CD4-positive, CD25-positive, alpha-beta regulatory T cell (primary cell): ENCODE data around the gene SPSB2. TPM values are rescaled to one million over a fixed set of nuclear protein-coding genes. Genes with fewer than 3 reads are reported as not detected.

Experiments used
- ATAC-seq, 2 donors: fragments of 150-1000 bp; cut with Tn5 transposase; one replicate each; pipeline ENCODE4 v1.10.0; 2021; ENCODE audit warnings: low read depth in 2 of 2, moderate number of reproducible peaks in 2 of 2, moderate library complexity in 1 of 2
- DNase-seq, 3 donors: peaks; one replicate each; pipeline versions ENCODE4 v3.0.0 to v3.0.0-alpha.2; 2012 to 2022; ENCODE audit warnings: mixed read lengths in 1 of 3
- H3K27ac ChIP-seq: one replicate; pipeline ENCODE4 v1.7.0; 2013; ENCODE audit warnings: mild to moderate bottlenecking, low read length; ENCODE audit not compliant: insufficient read depth, poor library complexity, severe bottlenecking
- H3K27me3 ChIP-seq: one replicate; pipeline ENCODE4 v1.7.0; 2013; ENCODE audit warnings: low read length; ENCODE audit not compliant: control insufficient read depth, insufficient read depth
- H3K36me3 ChIP-seq: one replicate; pipeline ENCODE4 v1.7.0; 2013; ENCODE audit warnings: mild to moderate bottlenecking, low read length, moderate library complexity; ENCODE audit not compliant: control insufficient read depth, insufficient read depth
- H3K4me1 ChIP-seq: 2 replicates; pipeline ENCODE4 v1.7.0; 2013; ENCODE audit warnings: mild to moderate bottlenecking, low read length; ENCODE audit not compliant: insufficient read depth, control insufficient read depth, poor library complexity, severe bottlenecking
- H3K4me3 ChIP-seq: one replicate; pipeline ENCODE4 v1.7.0; 2013; ENCODE audit warnings: low read depth, mild to moderate bottlenecking, low read length, moderate library complexity
- H3K9me3 ChIP-seq, 2 experiments: 1 replicate in 1 of 2; 2 replicates in 1 of 2; pipeline ENCODE4 v1.7.0; 2013; ENCODE audit warnings: low read length in 2 of 2, mild to moderate bottlenecking in 1 of 2, moderate library complexity in 1 of 2; ENCODE audit not compliant: control insufficient read depth in 2 of 2
- H3K27ac Mint-ChIP-seq, 3 donors: one replicate each; pipeline ENCODE4 v1.8.0; 2020 to 2022; ENCODE audit warnings: mild to moderate bottlenecking in 3 of 3, mixed read lengths in 3 of 3, moderate library complexity in 2 of 3
- H3K27me3 Mint-ChIP-seq: one replicate; pipeline ENCODE4 v1.8.0; 2022; ENCODE audit warnings: mild to moderate bottlenecking, mixed read lengths
- H3K36me3 Mint-ChIP-seq: one replicate; pipeline ENCODE4 v1.8.0; 2020; ENCODE audit warnings: mixed read lengths
- H3K4me1 Mint-ChIP-seq, 4 donors: one replicate each; pipeline ENCODE4 v1.8.0; 2020 to 2022; ENCODE audit warnings: mixed read lengths in 4 of 4, mild to moderate bottlenecking in 1 of 4
- H3K4me3 Mint-ChIP-seq, 4 donors: one replicate each; pipeline ENCODE4 v1.8.0; 2020 to 2022; ENCODE audit warnings: mild to moderate bottlenecking in 4 of 4, mixed read lengths in 4 of 4, moderate library complexity in 3 of 4
- H3K9me3 Mint-ChIP-seq, 7 donors: one replicate each; pipeline ENCODE4 v1.8.0; 2020 to 2022; ENCODE audit warnings: mixed read lengths in 7 of 7, mild to moderate bottlenecking in 3 of 7, moderate library complexity in 2 of 7
- polyA plus RNA-seq, 4 donors: library from polyadenylated mRNA; unstranded; fragments of 300-500 nt; fragmentation: Illumina TruSeq; gene quantifications; one replicate each; pipeline ENCODE4 v1.2.3, GENCODE V29; 2021
- total RNA-seq: library from RNA; stranded (reverse); gene quantifications from one replicate; pipeline ENCODE4 v1.2.3, GENCODE V29; 2022

Gene SPSB2
- 8.2 TPM for total RNA-seq
- polyA plus RNA-seq = 10 to 100 TPM in 3 of 4 donors, 1 to 10 TPM in 1; 8.0 to 19.2 (median 13.2) TPM

GRCh38 chr12:6873094-6874014 is at the start of gene SPSB2:
Gene SPSB2, minus strand, starts transcription at chr12:6873303. Its CDS starts 402 bp downstream, at chr12:6872901.
- peak within 1 kb of the TSS; percentile 32 to 92 (median 90) for H3K27ac Mint-ChIP-seq
- DNase-seq (peak; percentile 98 to 99 (median 98)), ATAC-seq (peak; percentile 91 to 93)
- H3K36me3 Mint-ChIP-seq = peaks cover 14% of the 10 kb centered on the region
- H3K4me1 Mint-ChIP-seq = peaks cover 9 to 62% (median 37%) of the 10 kb centered on the region in 4 donors
- peak within 1 kb of the TSS; percentile 90 to 96 (median 94) for H3K4me3 Mint-ChIP-seq
- Histone ChIP-seq H3K27ac (peak within 1 kb of the TSS; percentile 85), H3K36me3 (peaks cover 8% of the 10 kb centered on the region), H3K27me3 (no peaks in the 10 kb centered on the region), H3K9me3 (no peaks in the 10 kb centered on the region), H3K4me1 (peaks cover 50% of the 10 kb centered on the region), H3K4me3 (peak within 1 kb of the TSS; percentile 85)
- no peaks in the 10 kb centered on the region for H3K9me3 Mint-ChIP-seq
- no peaks in the 10 kb centered on the region for H3K27me3 Mint-ChIP-seq

GRCh38 chr12:6921996-6922946 is 49.2 kb upstream of the SPSB2 start:
- H3K4me1 Mint-ChIP-seq = peaks cover 0 to 32% (median 20%) of the 10 kb centered on the region in 4 donors
- H3K27ac Mint-ChIP-seq = no peak overlapping the region
- H3K27me3 Mint-ChIP-seq = no peaks in the 10 kb centered on the region
- no peaks in the 10 kb centered on the region for H3K9me3 Mint-ChIP-seq
- H3K4me3 Mint-ChIP-seq = peak overlapping the region in 2 of 4 donors; percentile 54 to 55
- Histone ChIP-seq H3K9me3 (no peaks in the 10 kb centered on the region), H3K4me1 (peaks cover 13% of the 10 kb centered on the region), H3K27me3 (no peaks in the 10 kb centered on the region), H3K36me3 (peaks cover 20% of the 10 kb centered on the region), H3K4me3 (no peak overlapping the region), H3K27ac (no peak overlapping the region)
- H3K36me3 Mint-ChIP-seq = peaks cover 20% of the 10 kb centered on the region
- DNase-seq (no peak), ATAC-seq (no peak)

GRCh38 chr12:6921539-6921938 is 48.4 kb upstream of the SPSB2 start:
- Histone ChIP-seq H3K4me1 (peaks cover 9% of the 10 kb centered on the region), H3K27ac (no peak overlapping the region), H3K9me3 (no peaks in the 10 kb centered on the region), H3K27me3 (no peaks in the 10 kb centered on the region), H3K36me3 (peaks cover 27% of the 10 kb centered on the region), H3K4me3 (no peak overlapping the region)
- peaks cover 23% of the 10 kb centered on the region for H3K36me3 Mint-ChIP-seq
- no peaks in the 10 kb centered on the region for H3K9me3 Mint-ChIP-seq
- ATAC-seq (no peak), DNase-seq (no peak)
- H3K27me3 Mint-ChIP-seq = no peaks in the 10 kb centered on the region
- H3K4me1 Mint-ChIP-seq = peaks cover 0 to 32% (median 18%) of the 10 kb centered on the region in 4 donors
- H3K27ac Mint-ChIP-seq = no peak overlapping the region
- H3K4me3 Mint-ChIP-seq = peak overlapping the region in 1 of 4 donors; percentile 54

- Histone ChIP-seq H3K4me1 (peaks cover 21% of the 10 kb centered on the region), H3K4me3 (no peak overlapping the region), H3K27me3 (no peaks in the 10 kb centered on the region), H3K27ac (no peak overlapping the region), H3K36me3 (peaks cover 30% of the 10 kb centered on the region), H3K9me3 (no peaks in the 10 kb centered on the region)
- H3K36me3 Mint-ChIP-seq = peaks cover 23% of the 10 kb centered on the region
- peak overlapping the region in 2 of 3 donors; percentile 43 to 71 for H3K27ac Mint-ChIP-seq
- no peak for ATAC-seq
- peak overlapping the region in 1 of 4 donors; percentile 89 for H3K4me3 Mint-ChIP-seq
- H3K4me1 Mint-ChIP-seq = peaks cover 0 to 47% (median 25%) of the 10 kb centered on the region in 4 donors
- no peaks in the 10 kb centered on the region for H3K27me3 Mint-ChIP-seq
- no peak for DNase-seq
- H3K9me3 Mint-ChIP-seq = no peaks in the 10 kb centered on the region
These were observed 46.5 kb upstream of the SPSB2 start for GRCh38 chr12:6919588-6919987.

- Mint-ChIP-seq H3K4me3 (peak overlapping the region in 3 of 4 donors; percentile 11 to 84 (median 15)), H3K36me3 (peaks cover 23% of the 10 kb centered on the region), H3K4me1 (peaks cover 0 to 51% (median 26%) of the 10 kb centered on the region in 4 donors)
These were observed 44.6 kb upstream of the SPSB2 start for GRCh38 chr12:6917491-6918231.

GRCh38 chr12:6916426-6917200 is 43.5 kb upstream of the SPSB2 start:
- no peaks in the 10 kb centered on the region for H3K9me3 Mint-ChIP-seq
- H3K27me3 Mint-ChIP-seq = no peaks in the 10 kb centered on the region
- Histone ChIP-seq H3K4me3 (no peak overlapping the region), H3K9me3 (no peaks in the 10 kb centered on the region), H3K27ac (peak overlapping the region; percentile 8), H3K4me1 (peaks cover 28% of the 10 kb centered on the region), H3K27me3 (no peaks in the 10 kb centered on the region), H3K36me3 (peaks cover 28% of the 10 kb centered on the region)
- H3K27ac Mint-ChIP-seq = peak overlapping the region in 2 of 3 donors; percentile 79 to 86
- peak overlapping the region; percentile 76 to 99 (median 88) for H3K4me3 Mint-ChIP-seq
- no peak for ATAC-seq
- H3K4me1 Mint-ChIP-seq = peaks cover 0 to 48% (median 26%) of the 10 kb centered on the region in 4 donors
- H3K36me3 Mint-ChIP-seq = peaks cover 20% of the 10 kb centered on the region
- no peak for DNase-seq

More at GRCh38 chr12:6917491-6918231, 44.6 kb upstream of the SPSB2 start:
- no peaks in the 10 kb centered on the region for H3K27me3 ChIP-seq
- peak overlapping the region in 1 of 3 donors; percentile 79 for H3K27ac Mint-ChIP-seq
- ATAC-seq (no peak), DNase-seq (no peak)
- H3K27me3 Mint-ChIP-seq = no peaks in the 10 kb centered on the region
- peaks cover 30% of the 10 kb centered on the region for H3K36me3 ChIP-seq
- H3K27ac ChIP-seq = no peak overlapping the region
- no peaks in the 10 kb centered on the region for H3K9me3 ChIP-seq
- peaks cover 28% of the 10 kb centered on the region for H3K4me1 ChIP-seq
- H3K4me3 ChIP-seq = no peak overlapping the region
- H3K9me3 Mint-ChIP-seq = no peaks in the 10 kb centered on the region
